Astrocyte (in vitro differentiated cells and primary cell): ENCODE data around the gene CTSV.

ENCODE experiments used
- CTCF ChIP-seq: IDR thresholded peaks from 2 replicates; pipeline ENCODE4 v1.5.1; 2011; ENCODE audit warnings: low read depth, mild to moderate bottlenecking, inconsistent platforms, low read length, moderate library complexity; ENCODE audit not compliant: insufficient read depth
- EZH2 ChIP-seq: IDR thresholded peaks from 2 replicates; pipeline ENCODE4 v1.6.1; 2012; ENCODE audit warnings: mild to moderate bottlenecking, low read length, inconsistent platforms; ENCODE audit not compliant: insufficient read depth

- TF ChIP-seq CTCF (no peak), EZH2 (no peak)
Observed at GRCh38 chr9:97076238-97076637, 37.3 kb upstream of the CTSV start.
